HG02798 (cell line): ENCODE data around the gene KHDRBS1.
"Not testable (repeated sequence)": the region's sequence is repeated elsewhere in the genome, so short reads cannot be mapped to it uniquely, and the experiment has no call there.

Source experiments
- ATAC-seq: cut with Tn5 transposase; IDR thresholded peaks from one replicate; pipeline ENCODE4 v1.9.1; 2021; ENCODE audit warnings: mild to moderate bottlenecking; ENCODE audit not compliant: unreplicated experiment, poor library complexity

Gene KHDRBS1

DNA sequence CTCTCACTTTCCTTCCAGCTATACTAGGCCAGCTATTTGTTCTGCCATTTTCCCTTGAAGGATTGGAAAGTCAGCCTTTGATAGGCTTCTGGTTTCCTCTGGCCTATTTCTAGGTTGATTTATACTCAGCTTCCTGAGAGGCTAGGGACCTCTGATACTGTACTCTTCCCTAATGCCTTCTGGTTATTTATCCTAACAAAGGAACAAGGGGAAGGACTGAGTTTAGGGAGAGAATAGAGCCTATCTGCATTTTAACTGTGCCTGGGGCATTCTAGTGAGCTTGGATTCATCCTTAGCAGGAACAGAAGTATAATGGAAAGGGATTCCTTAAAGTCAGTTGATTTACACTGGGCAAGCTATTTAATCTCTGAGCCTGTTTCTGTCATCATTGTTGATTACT, 47.2 kb downstream of the KHDRBS1 start:
- no peak for ATAC-seq

- ATAC-seq, result no peak
Observed at GRCh38 chr1:32062867-32063230, 49.2 kb downstream of the KHDRBS1 start.

GRCh38 chr1:32063261-32063681, 49.6 kb downstream of the KHDRBS1 start:
- ATAC-seq, result no peak

DNA sequence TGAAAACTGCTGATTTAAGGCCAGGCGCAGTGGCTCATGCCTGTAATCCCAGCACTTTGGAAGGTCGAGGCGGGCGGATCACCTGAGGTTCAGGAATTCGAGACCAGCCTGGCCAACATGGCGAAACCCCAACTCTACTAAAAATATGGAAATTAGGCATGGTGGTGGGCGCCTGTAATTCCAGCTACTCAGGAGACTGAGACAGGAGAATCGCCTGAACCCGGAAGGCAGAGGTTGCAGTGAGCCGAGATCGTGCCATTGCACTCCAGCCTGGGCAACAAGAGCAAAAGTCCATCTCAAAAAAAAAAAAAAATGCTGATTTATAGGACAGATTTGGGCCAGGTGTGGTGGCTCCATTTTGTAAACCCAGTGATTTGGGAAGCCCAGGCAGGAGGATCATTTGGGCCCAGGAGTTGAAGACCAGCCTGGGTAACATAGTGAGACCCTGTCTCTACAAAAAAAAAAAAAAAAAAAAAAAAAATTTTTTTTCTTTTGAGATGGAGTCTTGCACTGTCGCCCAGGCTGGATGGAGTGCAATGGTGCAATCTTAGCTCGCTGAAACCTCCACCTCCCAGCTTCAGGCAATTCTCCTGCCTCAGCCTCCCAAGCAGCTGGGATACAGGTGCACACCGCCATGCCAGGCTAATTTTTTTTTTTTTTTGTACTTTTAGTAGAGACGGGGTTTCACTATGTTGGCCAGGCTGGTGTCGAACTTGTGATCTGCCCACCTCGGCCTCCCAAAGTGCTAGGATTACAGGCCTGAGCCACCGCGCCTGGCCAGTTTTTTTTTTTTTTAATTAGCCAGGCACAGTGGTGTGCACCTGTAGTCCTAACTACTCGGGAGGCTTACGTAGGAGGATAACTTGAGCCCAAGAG, 52.2 kb downstream of the KHDRBS1 start:
- ATAC-seq, result not testable (repeated sequence)

- ATAC-seq, result no peak
Observed at GRCh38 chr1:32066489-32066873, 52.8 kb downstream of the KHDRBS1 start.

DNA sequence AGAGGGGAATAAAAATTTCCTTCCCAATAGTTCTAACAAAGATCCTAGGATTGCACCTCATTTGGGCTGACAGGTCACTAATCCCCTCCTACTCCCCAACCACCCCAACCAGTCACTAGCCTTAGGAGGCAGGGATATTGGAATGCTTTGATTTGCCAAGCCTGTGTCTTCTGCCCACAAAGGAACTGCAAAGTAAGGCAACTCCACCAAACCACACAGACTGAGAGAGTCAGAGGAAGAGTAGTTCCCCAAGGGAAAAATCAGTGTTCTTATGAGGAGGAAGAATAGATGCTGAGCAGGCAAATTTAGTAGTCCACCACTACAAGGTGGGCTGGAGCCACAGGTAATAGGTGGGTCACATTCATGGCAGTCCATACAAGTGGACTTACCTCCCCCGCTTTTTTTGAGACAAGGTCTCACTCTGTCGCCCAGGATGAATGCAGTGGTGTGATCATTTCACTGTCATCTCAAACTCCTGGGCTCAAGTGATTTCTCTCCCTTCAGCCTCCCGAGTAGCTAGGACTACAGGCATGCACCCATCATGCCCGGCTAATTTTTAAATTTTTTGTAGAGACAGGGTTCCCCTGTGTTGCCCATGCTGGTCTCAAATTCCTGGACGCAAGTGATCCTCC, 55.4 kb downstream of the KHDRBS1 start:
- no peak for ATAC-seq

DNA sequence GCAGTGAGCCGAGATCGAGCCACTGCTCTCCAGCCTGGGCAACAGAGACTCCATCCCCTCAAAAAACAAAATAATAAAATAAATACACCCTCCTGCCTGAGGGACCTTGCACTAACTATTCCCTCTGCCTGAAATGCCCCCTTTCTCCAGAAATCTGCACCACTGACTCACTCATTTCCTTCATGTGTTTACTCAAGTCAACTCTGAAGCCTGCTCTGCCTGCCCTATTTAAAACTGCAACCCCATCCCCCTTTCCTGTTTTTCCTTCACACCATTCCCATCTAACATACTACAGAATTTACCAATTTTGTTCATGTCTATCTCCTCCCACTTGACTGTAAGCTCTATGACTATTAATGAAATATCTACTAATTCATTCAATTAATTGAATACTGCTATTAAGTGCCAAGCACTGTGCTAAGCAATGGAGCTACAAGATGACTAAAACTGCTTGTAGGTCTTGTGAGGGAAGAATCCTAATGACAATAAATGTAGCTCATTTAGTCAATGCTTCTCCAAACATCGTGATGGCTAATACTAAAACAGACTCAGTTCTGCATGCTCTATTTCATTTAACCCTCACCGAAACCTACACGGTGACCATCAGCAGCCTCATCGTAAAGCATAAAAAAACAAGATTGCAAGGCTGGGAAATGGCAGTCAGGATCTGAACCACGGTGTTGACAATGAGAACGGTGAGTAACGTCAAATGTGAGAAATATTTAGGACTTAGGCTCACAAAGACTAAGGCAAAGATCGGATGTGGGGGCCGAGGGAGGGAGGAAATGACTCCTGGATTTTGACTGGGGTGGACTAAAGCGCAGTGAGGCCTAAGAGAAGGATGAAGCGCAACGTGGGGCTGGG, 58.3 kb downstream of the KHDRBS1 start:
- ATAC-seq, result no peak

GRCh38 chr1:32072622-32073298, 59.1 kb downstream of the KHDRBS1 start, which contains the start of gene TMEM39B:
TSS of gene TMEM39B (plus strand) at chr1:32072939. CDS start at chr1:32073048, 109 bp downstream.
- ATAC-seq, result peak; percentile 90

DNA sequence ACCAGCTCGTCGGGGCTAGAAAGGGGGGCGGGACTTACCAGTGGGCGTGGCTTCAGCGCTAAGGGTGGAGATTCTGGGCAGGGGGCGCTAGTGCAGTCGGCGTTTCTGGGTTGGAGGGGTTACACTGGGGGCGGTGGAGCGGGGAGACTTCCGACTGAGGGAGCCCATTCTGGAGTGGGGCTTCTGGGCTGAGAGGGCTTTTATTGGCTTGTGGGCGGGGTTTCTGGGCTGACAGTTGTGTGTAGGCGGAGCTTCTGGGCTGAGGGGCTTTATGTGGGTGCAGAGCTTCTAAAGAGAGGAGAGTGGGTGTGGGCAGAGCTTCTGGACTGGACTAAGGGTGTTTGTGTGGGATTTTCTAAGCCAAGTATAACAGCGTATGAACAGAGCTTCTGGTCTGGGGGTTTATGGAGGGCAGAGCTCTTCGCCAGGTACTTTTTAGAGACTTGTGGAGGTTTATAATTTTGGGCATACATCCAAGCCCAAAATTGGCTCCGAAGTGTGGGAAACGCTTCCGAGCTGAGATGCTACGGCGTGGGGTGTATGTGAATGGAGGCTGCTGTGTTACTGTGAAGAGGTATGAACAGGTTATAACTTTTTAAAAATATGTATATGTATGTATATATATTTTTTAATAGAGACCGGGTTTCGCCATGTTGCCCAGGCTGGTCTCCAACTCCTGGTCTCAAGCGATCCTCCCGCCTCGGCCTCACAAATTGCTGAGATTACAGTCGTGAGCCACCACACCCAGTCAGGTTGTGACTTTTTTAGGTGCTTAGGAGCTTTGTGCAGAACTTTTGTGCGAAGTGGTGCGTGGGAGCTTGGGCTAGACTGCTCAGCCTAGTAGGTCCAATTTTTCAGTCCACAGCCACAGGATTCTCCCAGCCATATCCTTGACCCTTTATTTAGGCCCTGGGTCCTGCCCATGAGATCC, 59.9 kb downstream of the KHDRBS1 start:
- ATAC-seq, result no peak

- ATAC-seq, result no peak
Observed at GRCh38 chr1:32074841-32075240, 61.2 kb downstream of the KHDRBS1 start.

- no peak for ATAC-seq
Observed at GRCh38 chr1:32077451-32077850, 63.8 kb downstream of the KHDRBS1 start.

- no peak for ATAC-seq
Observed at GRCh38 chr1:32082022-32082421, 68.4 kb downstream of the KHDRBS1 start.

GRCh38 chr1:32086381-32086780, 72.7 kb downstream of the KHDRBS1 start:
- not testable (repeated sequence) for ATAC-seq

- no peak for ATAC-seq
Observed at GRCh38 chr1:32091176-32091575, 77.5 kb downstream of the KHDRBS1 start.

DNA sequence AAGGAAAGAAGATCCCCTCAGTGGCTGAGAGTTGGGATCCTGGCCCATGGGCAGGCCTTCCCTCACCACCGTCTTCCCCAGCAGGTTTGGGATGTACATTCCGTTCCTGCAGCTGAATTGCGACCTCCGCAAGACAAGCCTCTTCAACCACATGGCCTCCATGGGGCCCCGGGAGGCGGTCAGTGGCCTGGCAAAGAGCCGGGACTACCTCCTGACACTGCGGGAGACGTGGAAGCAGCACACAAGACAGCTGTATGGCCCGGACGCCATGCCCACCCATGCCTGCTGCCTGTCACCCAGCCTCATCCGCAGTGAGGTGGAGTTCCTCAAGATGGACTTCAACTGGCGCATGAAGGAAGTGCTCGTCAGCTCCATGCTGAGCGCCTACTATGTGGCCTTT, 77.9 kb downstream of the KHDRBS1 start:
- ATAC-seq, result no peak
